Stromal cell of bone marrow (primary cell): Measurements from ENCODE around the gene ATP10A.
"Not testable (repeated sequence)": the region's sequence is repeated elsewhere in the genome, so short reads cannot be mapped to it uniquely, and the experiment has no call there.

Experiments used
- DNase-seq: peaks from one replicate; pipeline ENCODE4 v3.0.0-alpha.2; 2012; ENCODE audit warnings: low read depth

Gene ATP10A

DNA sequence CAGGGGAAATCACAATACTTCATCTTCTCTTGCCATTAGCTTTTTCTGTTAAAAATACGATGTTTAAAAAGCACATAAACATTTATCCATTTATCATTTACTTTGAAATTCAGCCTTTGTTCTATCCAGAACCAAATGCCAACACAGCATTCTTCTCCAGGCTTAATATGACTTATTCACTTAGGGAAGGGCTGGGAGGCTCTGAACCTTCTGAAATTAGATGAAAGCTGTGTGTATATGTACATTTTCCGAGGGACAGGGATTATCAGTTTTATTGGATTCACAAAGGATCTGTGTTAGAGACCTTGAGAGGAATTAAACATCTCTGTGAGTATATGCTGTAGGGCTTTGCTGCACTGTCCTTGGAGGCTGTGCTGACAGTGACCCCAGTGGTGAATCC is 213.7 kb downstream of the ATP10A start:
- DNase-seq, result no peak

DNA sequence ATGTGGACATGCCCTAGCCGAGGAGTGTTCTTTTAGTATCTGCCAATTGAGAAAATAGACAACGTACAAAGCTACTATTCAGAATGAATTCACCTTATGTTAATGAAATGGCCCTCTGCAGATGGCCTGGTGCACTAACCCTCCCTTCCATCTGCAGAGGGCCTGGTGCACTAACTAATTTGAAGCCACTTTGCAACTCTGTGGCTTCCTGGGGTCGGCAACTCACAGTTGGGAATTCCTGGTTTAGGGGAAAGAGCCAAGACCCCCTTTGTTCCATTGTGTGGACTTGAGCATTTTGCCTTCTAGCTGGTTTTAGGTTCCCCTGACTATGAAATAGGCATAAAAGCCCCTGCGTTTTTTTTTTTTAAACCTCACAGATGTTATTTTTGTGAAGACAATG is 220.0 kb downstream of the ATP10A start:
- no peak for DNase-seq

DNA sequence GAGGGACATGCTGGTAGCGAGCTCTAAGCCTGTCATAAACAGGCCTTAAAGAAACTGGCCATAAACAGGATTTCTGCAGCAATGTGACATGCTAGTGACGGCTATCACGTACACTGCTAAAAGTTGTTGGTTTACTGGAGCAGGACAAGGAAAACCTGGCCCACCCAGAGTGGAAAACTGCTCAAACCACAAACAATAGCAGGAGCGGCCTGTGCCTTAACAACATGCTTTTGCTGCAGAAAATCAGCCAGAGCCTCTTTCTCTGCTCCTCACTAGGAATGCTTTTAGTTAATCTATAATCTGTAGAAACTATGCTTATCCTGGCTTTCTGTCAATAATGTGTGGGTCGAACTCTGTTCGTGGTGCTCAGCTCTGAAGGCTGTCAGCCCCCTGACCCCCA is 221.4 kb downstream of the ATP10A start:
- no peak for DNase-seq

DNA sequence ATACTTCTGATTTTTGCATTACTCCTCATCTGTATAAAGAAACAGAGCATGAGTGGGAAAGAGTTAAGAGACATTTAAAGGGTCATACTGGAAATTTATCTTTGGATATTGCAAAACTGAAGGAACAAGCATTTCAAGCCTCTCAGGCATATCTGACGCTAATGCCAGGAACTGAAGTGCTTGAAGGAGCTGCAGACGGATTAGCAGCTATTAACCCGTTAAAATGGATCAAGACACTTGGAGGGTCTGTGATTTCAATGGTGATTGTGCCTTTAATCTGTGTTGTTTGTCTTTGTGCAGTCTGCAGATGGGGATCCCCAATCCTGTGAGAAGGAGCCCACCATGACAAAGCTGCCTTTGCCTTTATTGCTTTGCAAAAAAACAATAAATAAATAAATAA is 221.8 kb downstream of the ATP10A start:
- no peak for DNase-seq

DNA sequence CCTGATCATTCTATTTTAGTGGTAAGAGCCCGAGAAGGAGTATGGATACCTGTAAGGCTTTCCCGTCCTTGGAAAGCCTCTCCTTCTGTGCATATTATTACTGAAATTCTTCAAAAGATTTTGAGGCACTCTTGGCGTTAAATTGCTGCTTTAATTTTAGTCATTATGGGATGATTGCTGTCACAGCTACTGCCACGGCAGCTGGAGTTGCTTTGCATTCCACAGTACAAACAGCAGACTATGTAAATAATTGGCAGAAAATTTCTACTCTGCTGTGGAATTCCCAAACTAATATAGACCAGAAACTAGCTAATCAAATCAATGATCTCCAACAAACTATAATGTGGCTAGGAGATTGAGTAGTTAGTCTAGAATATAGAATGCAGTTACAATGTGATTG is 222.2 kb downstream of the ATP10A start:
- DNase-seq, result not testable (repeated sequence)

DNA sequence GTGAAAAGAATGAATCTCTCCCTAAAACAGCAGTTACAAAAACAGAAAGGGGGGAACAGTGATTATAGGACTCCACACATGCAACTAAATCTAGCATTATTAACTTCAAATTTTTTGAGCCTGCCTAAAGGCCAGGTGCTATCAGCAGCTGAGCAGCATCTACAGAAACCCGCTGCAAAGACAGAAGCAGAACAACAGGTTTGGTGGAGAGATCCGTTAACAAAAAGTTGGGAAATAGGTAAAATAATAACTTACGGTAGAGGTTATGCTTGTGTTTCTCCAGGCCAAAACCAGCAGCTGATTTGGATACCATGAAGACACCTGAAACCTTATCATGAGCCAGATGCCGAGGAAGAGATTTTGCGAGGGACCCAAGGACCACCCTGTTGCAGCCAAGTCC is 222.7 kb downstream of the ATP10A start:
- no peak for DNase-seq

DNA sequence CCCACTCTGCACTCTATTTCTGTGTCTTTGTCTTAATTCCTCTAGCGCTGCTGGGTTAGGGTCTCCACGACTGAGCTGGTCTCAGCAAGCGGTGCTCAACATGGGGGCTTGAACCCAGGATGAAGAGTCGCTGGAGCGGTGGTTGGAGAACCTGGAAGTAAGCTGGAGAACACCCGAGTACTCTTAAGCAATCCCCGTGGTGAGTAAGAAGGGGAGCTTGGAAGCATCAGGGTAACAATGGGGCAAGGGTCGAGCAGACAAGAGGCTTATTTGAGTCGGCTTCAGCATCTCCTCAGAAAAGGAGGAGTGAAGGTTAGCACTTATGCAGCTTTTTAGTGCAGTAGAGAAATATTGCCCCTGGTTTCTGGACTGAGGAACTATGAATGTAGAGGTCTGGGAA is 226.6 kb downstream of the ATP10A start:
- not testable (repeated sequence) for DNase-seq

DNA sequence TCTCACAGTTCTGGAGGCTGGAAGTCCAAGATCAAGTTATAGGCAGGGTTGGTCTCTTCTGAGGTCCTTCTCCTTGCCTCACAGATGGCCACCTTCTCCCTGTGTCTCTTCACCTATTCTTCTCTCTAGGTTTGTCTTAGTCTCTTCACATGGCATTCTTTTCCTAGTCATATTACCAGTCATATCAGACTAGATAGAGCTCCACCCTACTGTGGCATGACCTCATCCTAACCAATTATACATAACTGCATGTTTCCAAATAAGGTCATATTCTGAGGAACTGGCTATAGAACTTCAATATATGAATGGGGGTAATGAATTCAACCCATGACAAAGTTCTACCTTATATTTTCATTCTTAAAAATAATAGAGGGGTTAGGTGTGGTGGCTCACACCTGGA is 227.9 kb downstream of the ATP10A start:
- no peak for DNase-seq

DNA sequence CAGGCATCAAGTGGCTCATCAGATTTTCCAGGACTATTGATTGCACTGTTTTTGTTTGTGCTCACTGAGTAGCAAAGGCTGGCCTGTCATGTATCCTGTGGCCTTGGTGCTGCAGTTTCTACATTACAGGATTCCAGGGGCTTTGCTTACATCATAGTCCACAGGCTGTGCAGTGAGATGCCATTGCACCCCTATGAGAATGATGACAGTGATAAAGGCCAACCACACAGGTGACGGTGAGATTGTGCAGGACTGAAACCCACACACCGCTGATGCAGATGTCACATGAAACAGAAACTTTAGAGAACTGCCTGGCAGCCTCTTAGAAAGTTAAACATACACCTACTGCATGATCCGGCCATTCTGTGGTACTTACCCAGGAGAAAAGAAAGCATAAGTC is 229.3 kb downstream of the ATP10A start:
- DNase-seq, result no peak

DNA sequence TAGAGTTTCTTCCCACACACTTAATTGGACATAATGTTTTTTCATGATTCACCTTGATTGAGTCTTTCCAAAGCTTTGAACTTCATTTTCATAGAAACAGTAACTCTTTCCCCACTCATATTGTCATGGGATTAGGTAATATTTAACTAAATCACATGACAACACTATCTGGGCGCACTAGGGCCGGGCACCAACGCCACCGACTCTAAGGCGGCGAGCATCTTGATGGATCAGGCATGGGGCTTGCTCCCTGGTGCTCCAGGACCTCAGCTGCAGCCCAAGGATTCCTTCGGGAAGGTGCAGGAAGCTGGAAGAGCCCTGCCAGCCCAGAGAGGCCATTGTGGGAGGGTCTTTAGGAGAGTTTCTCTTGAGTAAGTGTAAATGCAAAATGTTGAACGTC is 231.2 kb downstream of the ATP10A start:
- no peak for DNase-seq
